Thyroid gland (tissue), 4 donors: ENCODE data around the gene YPEL5. TPM values are rescaled to one million over a fixed set of nuclear protein-coding genes. Genes with fewer than 3 reads are reported as not detected.

Experiments
- DNase-seq, 2 donors: peaks; one replicate each; pipeline ENCODE4 v3.0.0-alpha.2; 2019
- H3K27ac ChIP-seq, 3 donors: fragments of 200-600 bp; sonication (generic); 1 replicate in 2 of 3; 2 replicates in 1 of 3; pipeline ENCODE4 v1.5.1; 2016 to 2019; ENCODE audit warnings: mild to moderate bottlenecking in 1 of 3, moderate library complexity in 1 of 3
- H3K27me3 ChIP-seq: fragments of 200-600 bp; sonication (generic); one replicate; pipeline ENCODE4 v1.5.1; 2019
- H3K36me3 ChIP-seq, 2 donors: fragments of 200-600 bp; sonication (generic); one replicate each; pipeline ENCODE4 v1.5.1; 2016 to 2019
- H3K4me1 ChIP-seq, 2 donors: fragments of 200-600 bp; sonication (generic); one replicate each; pipeline ENCODE4 v1.5.1; 2017 to 2019
- H3K4me3 ChIP-seq, 3 donors: fragments of 200-600 bp; sonication (generic); replicated peaks in 1 of 3; 1 replicate in 2 of 3; 2 replicates in 1 of 3; pipeline ENCODE4 v1.5.1; 2016; ENCODE audit warnings: mild to moderate bottlenecking in 1 of 3
- H3K9me3 ChIP-seq: fragments of 200-600 bp; sonication (generic); one replicate; pipeline ENCODE4 v1.5.1; 2017
- CTCF ChIP-seq, 6 experiments: fragments of 200-600 bp in 3 of 6; fragments of 450-650 bp in 3 of 6; sonication (generic) in 3 of 6; IDR thresholded peaks; one replicate each; pipeline ENCODE4 v1.5.1; 2016 to 2019; ENCODE audit warnings: antibody characterized with exemption in 6 of 6, mild to moderate bottlenecking in 2 of 6, inconsistent platforms in 1 of 6, moderate library complexity in 1 of 6
- POLR2A ChIP-seq, 2 donors: fragments of 450-650 bp; IDR thresholded peaks; one replicate each; pipeline ENCODE4 v1.6.1; 2017; ENCODE audit warnings: antibody characterized with exemption in 2 of 2, mild to moderate bottlenecking in 2 of 2, moderate library complexity in 1 of 2
- WGBS, 2 donors: methylation state at CpG; one replicate each; pipeline ENCODE4 v1.1.5; 2017; 5-methylcytosine and 5-hydroxymethylcytosine counted together
- intact Hi-C: fragments of 100-400 bp; cut with DNase I; formaldehyde crosslinking; loops from one replicate; pipeline ENCODE4 v1.15.1; 2023
- total RNA-seq, 4 donors: library from RNA; depleted of rRNA; stranded (reverse); fragments of >200 nt; gene quantifications; one replicate each; pipeline ENCODE4 v1.2.3, GENCODE V29; 2016

Gene YPEL5
- total RNA-seq, 4 donors from 2014 or later = 74.7 to 129 (median 103) TPM

- Histone ChIP-seq H3K9me3 (no peaks in the 10 kb centered on the region), H3K4me1 (no peaks in the 10 kb centered on the region), H3K4me3 (no peak overlapping the region), H3K27me3 (no peaks in the 10 kb centered on the region), H3K27ac (no peak overlapping the region), H3K36me3 (no peaks in the 10 kb centered on the region)
- WGBS, 2 donors = 90 to 91% methylated on average over 10 of the region's 10 CpGs
- intact Hi-C loops = no loop called here
- TF ChIP-seq POLR2A (IDR thresholded peaks at IDR 0.05) (no peak), CTCF (IDR thresholded peaks at IDR 0.05) (no peak)
- no peak for DNase-seq
Observed at GRCh38 chr2:30112561-30112960, 34.2 kb upstream of the YPEL5 start.

GRCh38 chr2:30113617-30114293, 33.1 kb upstream of the YPEL5 start:
- Histone ChIP-seq H3K4me3 (no peak overlapping the region), H3K36me3 (no peaks in the 10 kb centered on the region), H3K27ac (no peak overlapping the region), H3K27me3 (no peaks in the 10 kb centered on the region), H3K4me1 (no peaks in the 10 kb centered on the region), H3K9me3 (no peaks in the 10 kb centered on the region)
- intact Hi-C loops = no loop called here
- TF ChIP-seq POLR2A (IDR thresholded peaks at IDR 0.05) = no peak
- TF ChIP-seq CTCF (IDR thresholded peaks at IDR 0.05) = no peak
- no peak for DNase-seq
- WGBS, 2 donors = 75 to 85% methylated on average over 5 of the region's 5 CpGs

GRCh38 chr2:30115141-30115980, 31.4 kb upstream of the YPEL5 start:
- 55 to 58% methylated on average over 19 of the region's 19 CpGs for WGBS, 2 donors
- Histone ChIP-seq H3K27ac (no peak overlapping the region), H3K4me1 (no peaks in the 10 kb centered on the region), H3K4me3 (no peak overlapping the region), H3K9me3 (no peaks in the 10 kb centered on the region), H3K27me3 (no peaks in the 10 kb centered on the region), H3K36me3 (no peaks in the 10 kb centered on the region)
- TF ChIP-seq CTCF (IDR thresholded peaks at IDR 0.05) (peak; percentile 53 to 90 (median 84)), POLR2A (IDR thresholded peaks at IDR 0.05) (no peak)
- DNase-seq = peak; percentile 78 to 81
- intact Hi-C loops = no loop called here

- Histone ChIP-seq H3K9me3 (no peaks in the 10 kb centered on the region), H3K36me3 (no peaks in the 10 kb centered on the region), H3K27ac (no peak overlapping the region), H3K27me3 (no peaks in the 10 kb centered on the region), H3K4me3 (no peak overlapping the region), H3K4me1 (no peaks in the 10 kb centered on the region)
- WGBS, 2 donors = 64 to 72% methylated on average over 5 of the region's 5 CpGs
- intact Hi-C loops = no loop called here
- no peak for DNase-seq
- TF ChIP-seq POLR2A (IDR thresholded peaks at IDR 0.05) (no peak), CTCF (IDR thresholded peaks at IDR 0.05) (peak in 2 of 6 experiments; percentile 1 to 8)
Observed at GRCh38 chr2:30115981-30116285, 30.9 kb upstream of the YPEL5 start.

GRCh38 chr2:30122362-30122761, 24.4 kb upstream of the YPEL5 start:
- Histone ChIP-seq H3K4me1 (no peaks in the 10 kb centered on the region), H3K36me3 (no peaks in the 10 kb centered on the region), H3K9me3 (no peaks in the 10 kb centered on the region), H3K27ac (no peak overlapping the region), H3K27me3 (no peaks in the 10 kb centered on the region), H3K4me3 (no peak overlapping the region)
- no peak for DNase-seq
- TF ChIP-seq CTCF (IDR thresholded peaks at IDR 0.05) = no peak
- no peak for TF ChIP-seq POLR2A (IDR thresholded peaks at IDR 0.05)
- WGBS, 2 donors = 80 to 90% methylated on average over 3 of the region's 3 CpGs
- intact Hi-C loops = no loop called here
